Measurements from ENCODE around the gene TMEM39B.
A peak's percentile ranks its signal among the peaks of the same experiment; 100 is the strongest.
"Not testable (repeated sequence)": the region's sequence is repeated elsewhere in the genome, so short reads cannot be mapped to it uniquely, and the experiment has no call there.

The TMEM39B gene

DNA sequence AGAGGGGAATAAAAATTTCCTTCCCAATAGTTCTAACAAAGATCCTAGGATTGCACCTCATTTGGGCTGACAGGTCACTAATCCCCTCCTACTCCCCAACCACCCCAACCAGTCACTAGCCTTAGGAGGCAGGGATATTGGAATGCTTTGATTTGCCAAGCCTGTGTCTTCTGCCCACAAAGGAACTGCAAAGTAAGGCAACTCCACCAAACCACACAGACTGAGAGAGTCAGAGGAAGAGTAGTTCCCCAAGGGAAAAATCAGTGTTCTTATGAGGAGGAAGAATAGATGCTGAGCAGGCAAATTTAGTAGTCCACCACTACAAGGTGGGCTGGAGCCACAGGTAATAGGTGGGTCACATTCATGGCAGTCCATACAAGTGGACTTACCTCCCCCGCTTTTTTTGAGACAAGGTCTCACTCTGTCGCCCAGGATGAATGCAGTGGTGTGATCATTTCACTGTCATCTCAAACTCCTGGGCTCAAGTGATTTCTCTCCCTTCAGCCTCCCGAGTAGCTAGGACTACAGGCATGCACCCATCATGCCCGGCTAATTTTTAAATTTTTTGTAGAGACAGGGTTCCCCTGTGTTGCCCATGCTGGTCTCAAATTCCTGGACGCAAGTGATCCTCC, 3.7 kb upstream of the TMEM39B start:
- Histone ChIP-seq H3K36me3 (ENCODE audit: control insufficient read depth, insufficient read depth, low read length, severe bottlenecking) (peaks cover under 1% of the 10 kb centered on the region), H3K27me3 (replicated peaks; ENCODE audit: control insufficient read depth, insufficient read depth, low read length) (no peaks in the 10 kb centered on the region), H3K4me3 (ENCODE audit: low read length) (no peak overlapping the region), H3K9ac (ENCODE audit: low read length) (no peak overlapping the region), H3K4me1 (ENCODE audit: control insufficient read depth, insufficient read depth, low read length) (peaks cover 42% of the 10 kb centered on the region), H3K9me3 (ENCODE audit: control insufficient read depth, low read length) (no peaks in the 10 kb centered on the region)
- peak; percentile 40 for DNase-seq (ENCODE audit: low read depth)

DNA sequence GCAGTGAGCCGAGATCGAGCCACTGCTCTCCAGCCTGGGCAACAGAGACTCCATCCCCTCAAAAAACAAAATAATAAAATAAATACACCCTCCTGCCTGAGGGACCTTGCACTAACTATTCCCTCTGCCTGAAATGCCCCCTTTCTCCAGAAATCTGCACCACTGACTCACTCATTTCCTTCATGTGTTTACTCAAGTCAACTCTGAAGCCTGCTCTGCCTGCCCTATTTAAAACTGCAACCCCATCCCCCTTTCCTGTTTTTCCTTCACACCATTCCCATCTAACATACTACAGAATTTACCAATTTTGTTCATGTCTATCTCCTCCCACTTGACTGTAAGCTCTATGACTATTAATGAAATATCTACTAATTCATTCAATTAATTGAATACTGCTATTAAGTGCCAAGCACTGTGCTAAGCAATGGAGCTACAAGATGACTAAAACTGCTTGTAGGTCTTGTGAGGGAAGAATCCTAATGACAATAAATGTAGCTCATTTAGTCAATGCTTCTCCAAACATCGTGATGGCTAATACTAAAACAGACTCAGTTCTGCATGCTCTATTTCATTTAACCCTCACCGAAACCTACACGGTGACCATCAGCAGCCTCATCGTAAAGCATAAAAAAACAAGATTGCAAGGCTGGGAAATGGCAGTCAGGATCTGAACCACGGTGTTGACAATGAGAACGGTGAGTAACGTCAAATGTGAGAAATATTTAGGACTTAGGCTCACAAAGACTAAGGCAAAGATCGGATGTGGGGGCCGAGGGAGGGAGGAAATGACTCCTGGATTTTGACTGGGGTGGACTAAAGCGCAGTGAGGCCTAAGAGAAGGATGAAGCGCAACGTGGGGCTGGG, 749 bp upstream of the TMEM39B start:
- peak; percentile 48 for DNase-seq (ENCODE audit: low read depth)
- no peaks in the 10 kb centered on the region for H3K9me3 ChIP-seq (ENCODE audit: control insufficient read depth, low read length)
- peak overlapping the region; percentile 92 for H3K9ac ChIP-seq (ENCODE audit: low read length)
- no peaks in the 10 kb centered on the region for H3K27me3 ChIP-seq (replicated peaks; ENCODE audit: control insufficient read depth, insufficient read depth, low read length)
- H3K36me3 ChIP-seq (ENCODE audit: control insufficient read depth, insufficient read depth, low read length, severe bottlenecking), result peaks cover 9% of the 10 kb centered on the region
- peaks cover 35% of the 10 kb centered on the region for H3K4me1 ChIP-seq (ENCODE audit: control insufficient read depth, insufficient read depth, low read length)
- peak overlapping the region; percentile 85 for H3K4me3 ChIP-seq (ENCODE audit: low read length)

DNA sequence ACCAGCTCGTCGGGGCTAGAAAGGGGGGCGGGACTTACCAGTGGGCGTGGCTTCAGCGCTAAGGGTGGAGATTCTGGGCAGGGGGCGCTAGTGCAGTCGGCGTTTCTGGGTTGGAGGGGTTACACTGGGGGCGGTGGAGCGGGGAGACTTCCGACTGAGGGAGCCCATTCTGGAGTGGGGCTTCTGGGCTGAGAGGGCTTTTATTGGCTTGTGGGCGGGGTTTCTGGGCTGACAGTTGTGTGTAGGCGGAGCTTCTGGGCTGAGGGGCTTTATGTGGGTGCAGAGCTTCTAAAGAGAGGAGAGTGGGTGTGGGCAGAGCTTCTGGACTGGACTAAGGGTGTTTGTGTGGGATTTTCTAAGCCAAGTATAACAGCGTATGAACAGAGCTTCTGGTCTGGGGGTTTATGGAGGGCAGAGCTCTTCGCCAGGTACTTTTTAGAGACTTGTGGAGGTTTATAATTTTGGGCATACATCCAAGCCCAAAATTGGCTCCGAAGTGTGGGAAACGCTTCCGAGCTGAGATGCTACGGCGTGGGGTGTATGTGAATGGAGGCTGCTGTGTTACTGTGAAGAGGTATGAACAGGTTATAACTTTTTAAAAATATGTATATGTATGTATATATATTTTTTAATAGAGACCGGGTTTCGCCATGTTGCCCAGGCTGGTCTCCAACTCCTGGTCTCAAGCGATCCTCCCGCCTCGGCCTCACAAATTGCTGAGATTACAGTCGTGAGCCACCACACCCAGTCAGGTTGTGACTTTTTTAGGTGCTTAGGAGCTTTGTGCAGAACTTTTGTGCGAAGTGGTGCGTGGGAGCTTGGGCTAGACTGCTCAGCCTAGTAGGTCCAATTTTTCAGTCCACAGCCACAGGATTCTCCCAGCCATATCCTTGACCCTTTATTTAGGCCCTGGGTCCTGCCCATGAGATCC, 825 bp downstream of the TMEM39B start:
- DNase-seq (ENCODE audit: low read depth), result no peak
- H3K36me3 ChIP-seq (ENCODE audit: control insufficient read depth, insufficient read depth, low read length, severe bottlenecking), result peaks cover 20% of the 10 kb centered on the region
- H3K27me3 ChIP-seq (replicated peaks; ENCODE audit: control insufficient read depth, insufficient read depth, low read length), result no peaks in the 10 kb centered on the region
- H3K9ac ChIP-seq (ENCODE audit: low read length), result peak overlapping the region; percentile 92
- peaks cover 28% of the 10 kb centered on the region for H3K4me1 ChIP-seq (ENCODE audit: control insufficient read depth, insufficient read depth, low read length)
- H3K9me3 ChIP-seq (ENCODE audit: control insufficient read depth, low read length), result no peaks in the 10 kb centered on the region
- peak overlapping the region; percentile 85 for H3K4me3 ChIP-seq (ENCODE audit: low read length)

DNA sequence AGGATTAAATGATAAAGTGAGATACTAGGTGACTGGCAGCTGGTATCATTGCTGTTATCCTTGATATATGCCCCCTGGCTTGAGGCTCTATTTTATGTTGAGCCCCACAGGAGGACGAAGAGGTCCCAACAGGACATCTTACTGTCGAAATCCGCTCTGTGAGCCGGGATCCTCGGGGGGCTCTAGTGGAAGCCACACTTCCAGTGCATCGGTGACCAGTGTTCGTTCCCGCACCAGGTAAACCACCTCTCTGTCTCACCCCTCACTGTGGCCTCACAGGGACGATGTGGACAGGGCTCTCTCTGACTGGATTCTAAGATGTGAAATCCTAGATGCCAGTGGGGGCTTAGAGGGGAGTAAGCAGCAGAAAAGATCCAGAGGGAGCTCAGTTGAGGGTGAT, 2.1 kb downstream of the TMEM39B start:
- H3K27me3 ChIP-seq (replicated peaks; ENCODE audit: control insufficient read depth, insufficient read depth, low read length), result no peaks in the 10 kb centered on the region
- H3K9ac ChIP-seq (ENCODE audit: low read length), result no peak overlapping the region
- H3K4me3 ChIP-seq (ENCODE audit: low read length), result no peak overlapping the region

DNA sequence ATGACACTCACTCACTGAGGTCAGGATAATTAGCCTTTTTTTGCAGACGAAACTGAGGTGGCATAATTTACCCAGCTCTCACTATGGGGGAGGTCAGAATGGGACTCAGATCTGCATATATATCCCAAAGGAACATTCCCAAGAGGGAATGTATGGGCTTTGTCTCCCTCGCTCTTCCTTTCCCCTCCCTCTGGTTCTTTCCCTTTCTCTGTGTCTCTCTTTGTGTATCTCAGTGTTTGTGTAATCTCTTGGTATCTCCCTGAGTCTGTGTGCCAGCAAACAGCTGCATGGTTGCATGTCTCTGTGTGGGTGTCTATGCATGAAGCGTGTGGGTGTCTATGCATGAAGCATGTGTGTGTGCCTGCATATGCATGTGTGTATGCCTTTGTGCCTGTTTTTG, 4.7 kb downstream of the TMEM39B start:
- Histone ChIP-seq H3K9me3 (ENCODE audit: control insufficient read depth, low read length) (no peaks in the 10 kb centered on the region), H3K36me3 (ENCODE audit: control insufficient read depth, insufficient read depth, low read length, severe bottlenecking) (peaks cover 28% of the 10 kb centered on the region), H3K4me1 (ENCODE audit: control insufficient read depth, insufficient read depth, low read length) (peaks cover 9% of the 10 kb centered on the region), H3K4me3 (ENCODE audit: low read length) (no peak overlapping the region), H3K27me3 (replicated peaks; ENCODE audit: control insufficient read depth, insufficient read depth, low read length) (no peaks in the 10 kb centered on the region), H3K9ac (ENCODE audit: low read length) (no peak overlapping the region)
- DNase-seq (ENCODE audit: low read depth), result no peak

More for the DNA sequence above, 2.1 kb downstream of the TMEM39B start:
- Histone ChIP-seq H3K4me1 (ENCODE audit: control insufficient read depth, insufficient read depth, low read length) (peaks cover 19% of the 10 kb centered on the region), H3K9me3 (ENCODE audit: control insufficient read depth, low read length) (no peaks in the 10 kb centered on the region), H3K36me3 (ENCODE audit: control insufficient read depth, insufficient read depth, low read length, severe bottlenecking) (peaks cover 23% of the 10 kb centered on the region)
- DNase-seq (ENCODE audit: low read depth), result no peak

DNA sequence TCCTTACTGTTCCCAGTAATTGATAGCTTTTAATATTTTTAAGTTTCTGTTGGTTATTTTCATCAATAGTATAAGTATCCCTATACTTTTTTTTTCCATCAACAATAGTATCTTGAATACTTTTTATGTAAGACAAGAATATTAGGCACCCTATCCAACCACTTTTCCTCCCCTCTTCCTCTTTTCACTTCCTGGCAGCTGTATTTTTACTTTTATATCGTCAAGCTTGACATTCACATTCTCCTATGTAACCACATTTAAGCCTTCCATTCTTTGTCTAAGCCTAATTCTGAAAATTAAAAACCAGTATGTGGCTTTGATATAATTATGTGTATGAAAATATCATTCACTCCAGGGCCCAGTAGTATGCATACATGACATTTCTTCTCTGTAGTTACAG, 9.3 kb downstream of the TMEM39B start:
- Histone ChIP-seq H3K27me3 (replicated peaks; ENCODE audit: control insufficient read depth, insufficient read depth, low read length) (no peaks in the 10 kb centered on the region), H3K4me3 (ENCODE audit: low read length) (no peak overlapping the region), H3K9me3 (ENCODE audit: control insufficient read depth, low read length) (no peaks in the 10 kb centered on the region), H3K36me3 (ENCODE audit: control insufficient read depth, insufficient read depth, low read length, severe bottlenecking) (peaks cover 41% of the 10 kb centered on the region), H3K9ac (ENCODE audit: low read length) (no peak overlapping the region), H3K4me1 (ENCODE audit: control insufficient read depth, insufficient read depth, low read length) (no peaks in the 10 kb centered on the region)
- no peak for DNase-seq (ENCODE audit: low read depth)

DNA sequence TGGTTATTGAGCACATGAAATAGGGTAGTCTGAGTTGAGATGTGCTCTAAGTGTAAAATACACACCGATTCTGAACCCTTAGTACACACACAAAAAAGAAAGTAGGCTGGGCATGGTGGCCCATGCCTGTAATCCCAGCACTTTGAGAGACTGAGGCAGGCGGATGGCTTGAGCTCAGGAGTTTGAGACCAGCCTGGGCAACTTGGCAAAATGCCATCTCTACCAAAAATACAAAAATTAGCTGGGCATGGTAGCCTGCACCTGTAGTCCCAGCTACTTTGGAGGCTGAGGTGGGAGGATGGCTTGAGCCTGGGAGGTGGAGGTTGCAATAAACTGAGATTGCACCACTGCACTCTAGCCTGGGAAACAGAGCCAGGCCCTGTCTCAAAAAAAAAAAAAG, 13.6 kb downstream of the TMEM39B start:
- not testable (repeated sequence) for DNase-seq (ENCODE audit: low read depth); H3K4me1 ChIP-seq (ENCODE audit: control insufficient read depth, insufficient read depth, low read length); H3K9ac ChIP-seq (ENCODE audit: low read length); H3K9me3 ChIP-seq (ENCODE audit: control insufficient read depth, low read length); H3K27me3 ChIP-seq (replicated peaks; ENCODE audit: control insufficient read depth, insufficient read depth, low read length); H3K4me3 ChIP-seq (ENCODE audit: low read length)
- peaks cover 34% of the 10 kb centered on the region for H3K36me3 ChIP-seq (ENCODE audit: control insufficient read depth, insufficient read depth, low read length, severe bottlenecking)

DNA sequence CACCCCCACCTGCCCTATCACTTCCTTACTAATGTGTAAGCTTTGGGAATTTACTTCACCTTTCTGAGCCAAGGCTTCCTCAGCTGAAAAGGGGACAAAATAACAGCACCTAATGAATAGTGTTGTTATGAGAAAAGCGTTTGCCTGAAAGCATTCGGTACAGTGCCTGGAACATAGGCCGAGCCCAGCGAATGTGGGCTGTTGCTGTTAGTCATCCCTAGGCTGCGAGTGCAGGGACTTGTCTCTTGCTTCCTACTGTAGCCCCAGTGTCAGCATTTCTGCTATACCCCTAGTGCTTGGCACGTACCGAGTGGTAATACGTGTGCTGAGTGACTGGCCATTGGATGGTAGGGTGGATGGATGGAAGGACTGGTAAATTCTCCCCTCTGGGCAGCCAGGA, 18.4 kb downstream of the TMEM39B start:
- no peaks in the 10 kb centered on the region for H3K4me1 ChIP-seq (ENCODE audit: control insufficient read depth, insufficient read depth, low read length)
- H3K4me3 ChIP-seq (ENCODE audit: low read length), result no peak overlapping the region
- no peak overlapping the region for H3K9ac ChIP-seq (ENCODE audit: low read length)
- peaks cover 42% of the 10 kb centered on the region for H3K36me3 ChIP-seq (ENCODE audit: control insufficient read depth, insufficient read depth, low read length, severe bottlenecking)
- no peaks in the 10 kb centered on the region for H3K9me3 ChIP-seq (ENCODE audit: control insufficient read depth, low read length)
- no peaks in the 10 kb centered on the region for H3K27me3 ChIP-seq (replicated peaks; ENCODE audit: control insufficient read depth, insufficient read depth, low read length)
- DNase-seq (ENCODE audit: low read depth), result no peak

DNA sequence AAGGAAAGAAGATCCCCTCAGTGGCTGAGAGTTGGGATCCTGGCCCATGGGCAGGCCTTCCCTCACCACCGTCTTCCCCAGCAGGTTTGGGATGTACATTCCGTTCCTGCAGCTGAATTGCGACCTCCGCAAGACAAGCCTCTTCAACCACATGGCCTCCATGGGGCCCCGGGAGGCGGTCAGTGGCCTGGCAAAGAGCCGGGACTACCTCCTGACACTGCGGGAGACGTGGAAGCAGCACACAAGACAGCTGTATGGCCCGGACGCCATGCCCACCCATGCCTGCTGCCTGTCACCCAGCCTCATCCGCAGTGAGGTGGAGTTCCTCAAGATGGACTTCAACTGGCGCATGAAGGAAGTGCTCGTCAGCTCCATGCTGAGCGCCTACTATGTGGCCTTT, 18.9 kb downstream of the TMEM39B start:
- Histone ChIP-seq H3K4me1 (ENCODE audit: control insufficient read depth, insufficient read depth, low read length) (no peaks in the 10 kb centered on the region), H3K36me3 (ENCODE audit: control insufficient read depth, insufficient read depth, low read length, severe bottlenecking) (peaks cover 42% of the 10 kb centered on the region), H3K4me3 (ENCODE audit: low read length) (no peak overlapping the region), H3K9me3 (ENCODE audit: control insufficient read depth, low read length) (no peaks in the 10 kb centered on the region), H3K9ac (ENCODE audit: low read length) (no peak overlapping the region), H3K27me3 (replicated peaks; ENCODE audit: control insufficient read depth, insufficient read depth, low read length) (no peaks in the 10 kb centered on the region)
- no peak for DNase-seq (ENCODE audit: low read depth)

DNA sequence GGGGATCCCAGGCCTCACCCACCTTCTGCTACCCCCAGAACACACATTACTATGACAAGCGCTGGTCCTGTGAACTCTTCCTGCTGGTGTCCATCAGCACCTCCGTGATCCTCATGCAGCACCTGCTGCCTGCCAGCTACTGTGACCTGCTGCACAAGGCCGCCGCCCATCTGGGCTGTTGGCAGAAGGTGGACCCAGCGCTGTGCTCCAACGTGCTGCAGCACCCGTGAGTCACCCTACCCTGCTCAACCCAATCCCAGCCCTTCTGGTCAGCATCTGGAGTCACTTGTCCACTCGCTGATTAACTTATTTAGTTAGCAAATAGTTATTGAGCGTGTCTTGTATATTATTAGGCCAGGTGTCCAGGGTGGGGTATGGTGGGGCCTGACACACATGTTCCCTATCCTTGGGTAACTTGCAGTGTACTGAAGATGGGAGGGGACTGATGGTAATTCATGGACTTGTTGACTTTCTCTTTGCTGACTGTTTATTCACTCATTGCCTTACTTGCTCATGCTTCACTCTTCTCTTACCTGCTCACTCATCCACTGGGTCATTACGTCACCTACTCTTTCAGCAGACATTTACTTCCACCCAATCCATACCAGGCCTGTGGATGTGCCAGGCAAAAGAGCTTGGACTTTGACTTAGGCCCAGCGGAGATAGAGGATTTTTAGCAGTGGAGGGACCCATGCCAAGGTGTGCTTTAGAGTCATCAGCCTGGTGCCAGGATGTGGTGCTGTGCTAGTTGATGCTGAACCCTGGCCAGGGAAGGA, 22.2 kb downstream of the TMEM39B start:
- Histone ChIP-seq H3K4me3 (ENCODE audit: low read length) (no peak overlapping the region), H3K9ac (ENCODE audit: low read length) (no peak overlapping the region), H3K4me1 (ENCODE audit: control insufficient read depth, insufficient read depth, low read length) (no peaks in the 10 kb centered on the region), H3K27me3 (replicated peaks; ENCODE audit: control insufficient read depth, insufficient read depth, low read length) (no peaks in the 10 kb centered on the region), H3K9me3 (ENCODE audit: control insufficient read depth, low read length) (no peaks in the 10 kb centered on the region), H3K36me3 (ENCODE audit: control insufficient read depth, insufficient read depth, low read length, severe bottlenecking) (peaks cover 46% of the 10 kb centered on the region)
- DNase-seq (ENCODE audit: low read depth), result no peak
